ENCODE data around the gene RIC8B.

GRCh38 chr12:106847861-106848260, 73.4 kb downstream of the RIC8B start:
- TF ChIP-seq POLR2AphosphoS5 (IDR thresholded peaks at IDR 0.05; ENCODE audit: low read depth, low read length) = no peak
- no peak for TF ChIP-seq POLR2A (IDR thresholded peaks at IDR 0.05; ENCODE audit: low read depth, low read length)
- TF ChIP-seq SPI1 (IDR thresholded peaks at IDR 0.05; ENCODE audit: low read depth, low read length) = no peak
